Gastrocnemius medialis (tissue), 4 donors: Measurements from ENCODE around the gene PTGER4.

Experiments used
- CTCF ChIP-seq, 5 experiments: fragments of 450-650 bp in 3 of 5; fragments of 200-600 bp in 2 of 5; sonication (generic) in 2 of 5; IDR thresholded peaks in 4 of 5; conservative IDR thresholded peaks in 1 of 5; 1 replicate in 4 of 5; 2 replicates in 1 of 5; pipeline ENCODE4 v1.5.1; 2016 to 2019; ENCODE audit warnings: antibody characterized with exemption in 5 of 5, mild to moderate bottlenecking in 3 of 5, moderate library complexity in 3 of 5
- POLR2A ChIP-seq, 2 donors: fragments of 450-650 bp; IDR thresholded peaks; one replicate each; pipeline ENCODE4 v1.6.1; 2017; ENCODE audit warnings: antibody characterized with exemption in 2 of 2, mild to moderate bottlenecking in 2 of 2, moderate library complexity in 2 of 2

- TF ChIP-seq POLR2A (IDR thresholded peaks at IDR 0.05) (no peak), CTCF (IDR thresholded peaks at IDR 0.05 in 4 of 5, conservative IDR thresholded peaks at IDR 0.05 in 1 of 5) (no peak)
Observed at GRCh38 chr5:40678026-40678425, 1.7 kb upstream of the PTGER4 start.
